NCI-H446 treated with DMSO at 0.1 percent for 48 hours (cell line): ENCODE measurements around the gene BNC1.
A peak's percentile ranks its signal among the peaks of the same experiment; 100 is the strongest.
"Not testable (repeated sequence)": the region's sequence is repeated elsewhere in the genome, so short reads cannot be mapped to it uniquely, and the experiment has no call there.

Source experiments
- DNase-seq: peaks from one replicate; lab custom pipeline; 2025; lab: John Stamatoyannopoulos, UW

Gene BNC1

DNA sequence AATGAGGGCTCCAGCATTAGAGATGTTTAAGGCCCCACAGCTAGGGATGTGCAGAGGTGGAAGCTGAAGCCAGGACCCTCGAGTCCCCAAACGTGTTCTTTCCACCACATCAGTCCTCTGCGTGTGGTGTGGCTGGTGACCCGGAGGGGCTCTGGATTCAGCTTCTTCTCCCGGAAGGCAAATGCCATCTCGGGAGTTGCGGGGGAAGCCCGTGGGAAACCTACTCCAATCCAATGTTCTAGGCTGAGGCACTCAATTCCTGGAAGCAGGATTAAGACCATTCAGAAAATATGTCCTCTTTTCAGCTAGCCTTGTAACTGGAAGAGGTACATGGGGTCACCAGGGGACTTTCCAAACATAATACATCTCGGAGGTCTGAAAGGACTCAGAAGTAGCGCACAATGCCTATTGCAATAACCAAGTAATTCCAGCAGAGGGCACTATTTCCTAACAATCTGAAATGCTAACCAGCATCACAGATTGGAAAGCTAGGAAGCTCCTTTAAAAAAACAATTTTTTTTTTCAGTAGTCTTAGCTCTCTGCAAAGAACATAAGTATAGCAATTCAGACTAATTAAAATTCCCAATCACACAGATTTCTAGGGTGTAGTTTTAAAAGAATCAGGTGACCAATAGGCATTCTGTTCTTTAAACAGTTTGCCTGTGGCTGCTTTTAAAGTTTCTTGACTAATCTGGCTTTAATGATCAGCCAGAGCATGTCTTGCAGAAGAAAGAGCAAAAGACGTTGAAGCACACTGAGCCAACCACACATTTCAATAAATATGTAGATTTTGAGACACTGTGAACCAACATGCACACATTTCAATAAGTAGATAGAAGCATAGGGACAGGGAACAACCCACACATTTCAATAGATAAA is 36.1 kb downstream of the BNC1 start:
- no peak for DNase-seq

GRCh38 chr15:83243634-83244033 is 40.8 kb downstream of the BNC1 start:
- no peak for DNase-seq

GRCh38 chr15:83230242-83230641 is 54.2 kb downstream of the BNC1 start:
- no peak for DNase-seq

GRCh38 chr15:83225449-83225848 is 59.0 kb downstream of the BNC1 start:
- no peak for DNase-seq

- DNase-seq = not testable (repeated sequence)
Measured at GRCh38 chr15:83221781-83222180, 62.7 kb downstream of the BNC1 start.

GRCh38 chr15:83219026-83219425 is 65.4 kb downstream of the BNC1 start:
- no peak for DNase-seq

DNA sequence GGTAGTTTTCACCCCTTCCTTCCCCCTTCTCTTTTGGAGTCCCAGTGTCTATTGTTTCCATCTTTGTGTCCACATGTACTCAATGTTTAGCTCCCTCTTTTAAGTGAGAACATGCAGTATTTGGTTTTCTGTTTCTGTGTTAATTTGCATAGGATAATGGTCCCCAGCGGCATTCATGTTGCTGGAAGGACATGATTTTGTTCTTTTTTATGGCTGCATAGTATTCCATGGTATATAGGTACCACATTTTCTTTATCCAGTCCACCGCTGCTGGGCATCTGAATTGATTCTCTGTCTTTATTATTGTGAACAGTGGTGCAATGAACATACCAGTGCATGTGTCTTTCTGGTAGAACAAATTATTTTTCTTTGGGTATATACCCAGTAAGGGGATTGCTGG is 69.2 kb downstream of the BNC1 start:
- no peak for DNase-seq

- peak; percentile 25 for DNase-seq
Measured at GRCh38 chr15:83210619-83211018, 73.8 kb downstream of the BNC1 start.

DNA sequence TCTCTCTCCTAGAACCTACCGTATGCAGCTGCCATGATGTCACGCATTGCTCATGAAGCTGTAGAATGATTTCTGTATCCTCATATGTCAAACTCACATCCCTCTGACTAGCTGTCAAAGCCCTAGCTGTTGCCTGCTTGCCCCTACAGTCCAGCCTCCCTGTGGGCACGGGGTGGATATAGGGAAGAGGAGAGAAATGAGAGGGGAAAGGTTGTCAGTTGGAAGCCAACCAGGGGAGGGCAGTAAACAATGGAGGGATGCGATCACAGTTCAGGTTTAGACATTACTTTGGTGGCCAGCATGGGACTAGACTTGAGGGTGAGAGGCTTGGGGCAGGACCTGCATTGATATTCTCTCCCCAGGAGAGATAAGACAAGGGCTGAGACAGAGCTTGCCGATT is 75.1 kb downstream of the BNC1 start:
- DNase-seq = no peak

DNA sequence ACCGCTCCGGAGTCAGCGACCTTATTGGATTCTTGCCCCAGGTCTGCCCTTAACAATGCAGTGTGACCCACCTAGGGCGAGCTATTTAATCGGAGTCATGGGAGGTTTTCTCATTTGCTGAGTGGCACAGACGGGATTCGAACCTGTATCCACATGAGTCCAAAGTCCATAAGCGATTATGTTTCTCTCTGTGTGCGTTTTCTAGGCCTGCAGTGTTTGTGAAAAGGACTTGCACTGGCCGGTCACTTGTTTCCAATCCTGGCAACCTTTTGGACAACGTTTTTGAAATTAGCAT is 76.2 kb downstream of the BNC1 start:
- no peak for DNase-seq

DNA sequence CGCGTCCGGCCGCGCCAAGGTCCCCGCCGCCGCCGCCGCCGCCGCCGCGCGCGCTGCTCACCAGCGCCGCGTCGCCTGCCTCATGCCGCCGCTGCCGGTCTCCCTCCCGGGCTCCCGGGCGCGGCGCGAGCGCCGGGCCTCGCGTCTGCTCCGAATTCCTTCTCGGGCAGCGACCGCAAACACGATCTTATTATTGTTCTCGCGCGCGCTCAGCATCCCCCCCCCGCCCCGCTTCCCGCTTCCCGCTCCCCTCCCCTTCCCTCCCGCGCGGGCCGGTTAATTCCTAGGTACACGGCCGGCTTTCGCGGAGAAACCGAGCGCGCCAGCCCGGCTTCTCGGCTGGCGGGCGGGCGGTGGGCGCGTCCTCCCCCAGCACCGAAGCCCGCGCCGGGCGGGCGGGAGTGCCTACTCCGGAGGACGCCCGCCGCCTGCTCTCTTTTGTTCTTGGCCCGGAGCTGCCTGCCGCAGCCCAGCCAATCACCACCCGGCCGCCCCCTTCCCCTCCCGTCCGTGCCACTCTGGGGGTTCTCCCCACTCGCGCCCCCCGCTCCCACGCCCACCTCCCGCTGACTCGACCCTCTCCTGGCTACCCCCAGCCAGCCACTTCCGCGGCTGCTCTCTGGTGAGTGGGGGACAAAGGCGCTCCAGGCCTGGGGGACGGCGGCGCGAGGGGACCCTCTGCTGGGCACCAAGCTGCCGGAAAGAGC is 76.7 kb downstream of the BNC1 start, which contains the start of gene HDGFL3:
Gene HDGFL3, minus strand, starts transcription at position 164 of the 707 bp plus-strand sequence. CDS start 409 bp downstream, outside the sequence.
- DNase-seq = no peak

- no peak for DNase-seq
Measured at GRCh38 chr15:83207009-83207659, 77.3 kb downstream of the BNC1 start.

GRCh38 chr15:83206526-83207008 is 77.9 kb downstream of the BNC1 start:
- no peak for DNase-seq
